GM18907 (cell line): ENCODE measurements around the gene STAT5A.

ENCODE experiments used
- ATAC-seq: cut with Tn5 transposase; IDR thresholded peaks from one replicate; pipeline ENCODE4 v1.9.1; 2021; ENCODE audit warnings: mild to moderate bottlenecking, moderate library complexity; ENCODE audit not compliant: unreplicated experiment

The STAT5A gene

DNA sequence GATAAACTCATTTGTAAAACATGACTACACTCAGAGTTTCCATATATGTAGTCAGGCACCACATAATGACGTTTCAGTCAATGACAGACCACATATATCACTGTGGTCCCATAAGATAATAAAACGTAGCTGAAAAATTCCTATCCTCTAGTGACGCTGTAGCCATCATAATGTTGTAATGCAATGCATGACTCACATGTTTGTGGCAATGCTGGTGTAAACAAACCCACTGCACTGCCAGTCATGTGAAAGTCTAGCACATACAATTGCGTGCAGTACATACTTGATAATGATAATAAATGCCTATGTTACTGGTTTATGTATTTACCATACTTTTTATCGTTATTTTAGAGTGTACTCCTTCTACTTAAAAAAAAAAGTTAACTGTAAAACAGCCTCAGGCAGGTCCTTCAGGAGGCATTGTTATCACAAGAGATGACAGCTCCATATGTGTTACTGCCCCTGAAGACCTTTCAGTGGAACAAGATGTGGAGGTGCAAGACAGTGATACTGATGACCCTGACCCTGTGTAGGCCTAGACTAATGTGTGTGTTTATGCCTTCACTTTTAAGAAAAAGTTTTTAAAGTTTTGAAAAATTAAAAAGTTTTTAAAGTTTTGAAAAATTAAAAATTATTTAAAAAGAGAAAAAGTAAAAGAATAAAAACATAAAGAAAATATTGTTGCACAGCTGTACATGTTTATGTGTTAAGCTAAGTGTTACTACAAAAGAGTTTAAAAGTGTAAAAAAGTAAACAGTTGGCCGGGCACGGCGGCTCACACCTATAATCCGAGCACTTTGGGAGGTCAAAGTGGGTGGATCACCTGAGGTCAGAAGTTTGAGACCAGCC, 21.2 kb upstream of the STAT5A start:
- no peak for ATAC-seq

DNA sequence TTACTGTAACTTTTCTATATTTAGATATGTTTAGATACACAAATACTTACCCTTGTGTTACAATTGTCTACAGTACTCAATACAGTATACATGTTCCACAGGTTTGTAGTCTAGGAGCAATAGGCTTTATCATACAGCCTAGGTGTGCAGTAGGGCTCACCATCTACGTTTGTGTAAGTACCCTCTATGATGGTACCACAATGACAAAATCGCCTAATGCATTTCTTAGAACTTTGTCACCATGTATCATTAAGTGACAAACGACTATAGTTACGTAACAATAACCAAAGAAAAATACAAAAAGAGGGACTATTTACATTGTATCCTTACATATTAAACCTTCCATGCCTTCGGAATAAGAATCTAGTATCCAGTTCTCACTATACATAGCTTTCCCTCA, 20.1 kb upstream of the STAT5A start:
- ATAC-seq: no peak

DNA sequence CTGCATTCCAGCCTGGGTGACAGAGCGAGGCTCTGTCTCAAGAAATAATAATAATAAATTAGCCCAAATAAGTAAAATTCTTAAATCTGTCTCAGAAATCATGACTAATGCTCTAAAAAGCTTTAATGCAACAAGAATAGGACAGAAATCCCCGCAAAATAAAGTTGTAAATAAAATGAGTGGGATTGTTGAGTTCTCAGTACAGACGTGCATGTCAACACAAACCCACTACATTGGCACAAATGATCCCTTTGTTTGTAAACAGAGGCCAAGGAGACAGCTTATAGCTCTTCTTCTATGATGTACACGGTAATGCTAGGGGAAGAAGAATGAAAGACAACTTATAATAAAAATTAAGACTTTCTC, 18.1 kb upstream of the STAT5A start:
- ATAC-seq: no peak

DNA sequence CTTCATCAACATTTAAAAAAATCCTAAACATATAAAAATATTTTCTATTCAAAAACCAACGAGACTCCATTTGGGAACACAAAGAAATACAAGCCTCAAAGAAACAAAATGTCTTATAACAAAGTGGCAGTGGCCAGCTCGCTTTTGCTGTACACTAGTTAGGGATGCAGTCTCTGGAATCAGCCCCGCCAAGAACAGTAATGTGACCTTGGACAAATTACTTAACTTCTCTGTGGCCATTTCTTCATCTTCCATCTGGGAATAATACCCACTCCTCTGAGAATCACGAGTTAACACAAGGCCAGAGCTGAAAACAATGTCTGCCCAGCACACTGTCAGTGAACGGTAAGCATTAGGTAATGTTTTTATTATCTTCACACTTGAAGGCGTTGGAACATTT, 17.7 kb upstream of the STAT5A start:
- ATAC-seq: no peak

DNA sequence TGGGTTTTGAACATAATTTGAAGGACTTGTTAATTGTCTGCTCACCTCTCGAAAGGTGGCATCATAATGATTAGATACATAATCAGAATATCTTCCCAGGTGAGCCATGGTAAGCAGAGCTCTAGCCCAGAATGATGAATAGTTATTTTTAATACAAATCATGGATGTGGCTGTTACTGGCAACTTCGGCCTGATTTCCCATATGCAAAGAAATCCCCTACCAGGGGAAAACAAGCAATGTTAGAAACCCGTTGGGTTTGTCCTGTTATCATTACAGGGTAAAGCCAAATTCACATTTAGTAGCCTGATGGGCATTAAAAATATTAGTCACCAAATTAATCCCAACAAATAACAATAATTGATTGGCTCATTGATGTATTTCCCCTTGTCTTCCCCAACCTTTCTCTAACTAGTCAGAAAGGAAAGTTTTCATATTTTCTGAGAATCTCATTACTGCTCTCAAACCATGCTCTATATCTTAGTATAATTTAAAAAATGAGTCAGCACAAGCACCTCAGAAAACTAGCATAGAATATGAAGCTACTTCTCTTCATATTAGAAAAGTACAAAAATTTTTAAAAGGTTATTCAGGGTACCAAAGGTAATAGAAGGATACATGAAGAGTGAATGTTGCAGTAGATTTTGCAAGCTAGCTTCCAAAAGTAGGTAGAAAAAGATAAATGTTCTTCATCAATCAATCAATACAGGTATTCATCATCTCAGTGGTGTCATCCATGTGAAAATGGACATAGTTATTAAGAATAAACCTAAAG, 17.1 kb upstream of the STAT5A start:
- ATAC-seq: no peak

DNA sequence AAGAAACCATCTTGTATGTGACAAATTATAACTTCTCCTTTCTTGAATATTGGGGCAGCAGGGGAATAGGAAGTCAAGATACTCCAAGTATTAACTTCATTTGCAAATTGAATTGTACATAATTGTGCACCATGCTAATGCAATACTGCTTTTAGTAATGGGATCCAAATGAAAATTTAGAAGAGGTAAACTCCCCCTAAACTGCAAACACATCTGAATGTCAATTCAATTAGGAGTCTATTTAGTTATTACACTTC, 16.6 kb upstream of the STAT5A start:
- ATAC-seq: no peak

DNA sequence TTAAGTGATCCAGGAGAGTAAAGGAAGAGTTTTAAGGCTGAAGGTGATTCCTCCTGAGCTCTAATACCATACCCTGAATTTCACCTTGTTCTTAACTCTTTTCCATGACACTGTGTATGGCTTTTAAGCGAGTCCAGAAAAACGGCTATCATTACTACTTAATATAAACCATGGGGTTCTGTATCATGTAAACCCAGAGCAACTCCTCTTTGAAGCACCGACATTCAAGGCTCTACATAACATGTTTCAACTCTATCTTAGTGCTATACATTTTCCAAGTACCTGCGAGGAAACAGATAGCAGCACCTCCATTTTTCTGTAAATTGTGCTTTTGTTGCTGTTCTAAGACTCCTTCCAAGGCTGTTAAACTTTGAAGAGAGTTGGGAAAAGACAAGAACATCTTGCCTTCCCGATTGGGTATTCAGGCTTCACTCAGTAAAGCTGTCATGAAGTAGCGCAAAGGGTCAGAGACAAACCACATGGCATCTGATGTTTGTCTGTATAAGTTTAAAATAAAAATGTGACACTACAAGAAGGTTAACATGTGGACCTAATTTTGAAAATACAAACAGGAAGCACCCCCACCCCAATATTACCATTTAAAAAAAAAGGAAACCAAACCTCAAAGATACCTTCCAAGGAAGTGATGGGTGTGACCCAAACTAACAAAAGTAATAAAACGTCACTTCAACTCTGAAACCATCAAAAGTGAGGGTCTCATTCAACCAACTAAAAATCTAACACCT, 16.0 kb upstream of the STAT5A start:
- no peak for ATAC-seq

DNA sequence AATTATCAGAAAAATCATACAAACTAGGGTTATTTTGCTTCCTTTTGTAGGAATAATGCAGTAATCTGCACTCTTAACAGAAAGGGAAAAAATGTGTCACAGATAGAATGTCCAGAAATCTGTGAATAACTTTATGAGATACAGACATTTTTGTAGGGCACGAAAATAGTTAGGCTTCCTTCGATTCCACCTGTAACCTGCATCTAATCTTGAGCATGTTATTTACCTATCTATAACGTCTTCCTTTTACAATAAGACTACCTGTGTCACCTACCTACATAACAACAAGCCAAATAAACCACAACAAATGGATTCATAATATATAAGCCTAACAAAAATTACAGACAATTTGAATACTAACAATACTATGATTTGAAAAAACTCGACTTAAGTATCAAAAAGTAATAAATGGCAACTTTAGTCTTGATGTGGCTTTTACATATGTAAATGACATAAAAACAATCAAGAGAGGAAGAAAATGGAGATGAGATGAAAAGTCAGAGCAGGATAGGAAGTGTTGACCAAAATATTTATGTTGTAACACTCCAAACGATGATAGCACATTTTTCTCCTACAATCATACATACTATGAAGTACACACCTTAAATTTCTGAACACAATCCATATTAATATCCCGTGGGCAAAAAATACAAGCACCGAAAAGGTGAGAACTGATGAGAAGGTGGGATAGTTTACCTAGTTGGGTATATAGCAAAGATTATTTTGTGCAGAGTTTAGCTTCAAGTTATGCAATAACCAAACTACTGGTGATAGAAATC, 14.6 kb upstream of the STAT5A start:
- ATAC-seq: no peak

DNA sequence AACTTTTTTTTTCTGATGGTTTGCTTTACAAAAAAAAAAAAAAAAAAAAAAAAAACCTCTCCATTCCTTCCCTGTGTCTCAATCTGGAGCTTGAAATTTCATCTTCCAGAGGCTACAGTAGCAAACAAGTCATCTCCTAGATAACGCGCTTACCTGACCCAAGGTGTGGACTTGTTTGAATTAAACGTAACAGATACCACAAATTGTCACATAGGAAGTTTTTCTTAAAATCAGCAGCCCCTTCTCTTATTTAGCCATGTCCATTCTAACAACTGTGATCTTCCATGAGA, 14.1 kb upstream of the STAT5A start:
- ATAC-seq: no peak

DNA sequence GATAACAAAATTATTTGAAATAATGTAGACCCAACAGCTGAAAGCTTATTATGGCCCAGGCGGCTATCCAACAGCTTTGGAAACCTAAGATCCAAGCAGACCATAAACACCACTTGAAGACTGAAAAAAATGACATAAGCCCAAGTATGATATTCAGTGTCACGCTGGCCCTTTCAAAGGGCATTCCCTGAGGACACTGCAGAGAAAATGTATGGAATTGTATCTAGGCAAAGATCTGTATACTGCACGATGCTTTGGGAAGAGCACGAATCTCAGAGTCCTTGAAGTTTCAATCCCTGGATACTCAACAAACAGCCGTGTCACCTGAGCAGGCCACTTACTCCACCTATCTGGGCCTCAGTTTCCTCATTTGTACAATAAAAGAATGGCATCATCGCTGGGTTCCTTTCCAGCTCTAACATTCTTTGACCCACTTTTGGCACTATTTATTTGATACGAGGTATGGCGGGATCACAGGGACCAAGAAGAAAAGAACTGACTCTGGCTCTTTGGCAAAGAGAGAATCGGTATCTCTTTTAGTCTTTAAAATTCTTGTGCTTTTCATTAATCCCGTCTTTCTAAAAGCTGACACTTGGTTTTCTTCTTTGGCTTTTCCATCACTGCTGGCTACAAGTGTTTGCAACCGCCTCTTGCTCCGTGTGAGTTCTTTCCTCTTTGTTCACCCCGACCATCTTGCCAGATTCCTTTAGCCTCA, 13.3 kb upstream of the STAT5A start:
- no peak for ATAC-seq

DNA sequence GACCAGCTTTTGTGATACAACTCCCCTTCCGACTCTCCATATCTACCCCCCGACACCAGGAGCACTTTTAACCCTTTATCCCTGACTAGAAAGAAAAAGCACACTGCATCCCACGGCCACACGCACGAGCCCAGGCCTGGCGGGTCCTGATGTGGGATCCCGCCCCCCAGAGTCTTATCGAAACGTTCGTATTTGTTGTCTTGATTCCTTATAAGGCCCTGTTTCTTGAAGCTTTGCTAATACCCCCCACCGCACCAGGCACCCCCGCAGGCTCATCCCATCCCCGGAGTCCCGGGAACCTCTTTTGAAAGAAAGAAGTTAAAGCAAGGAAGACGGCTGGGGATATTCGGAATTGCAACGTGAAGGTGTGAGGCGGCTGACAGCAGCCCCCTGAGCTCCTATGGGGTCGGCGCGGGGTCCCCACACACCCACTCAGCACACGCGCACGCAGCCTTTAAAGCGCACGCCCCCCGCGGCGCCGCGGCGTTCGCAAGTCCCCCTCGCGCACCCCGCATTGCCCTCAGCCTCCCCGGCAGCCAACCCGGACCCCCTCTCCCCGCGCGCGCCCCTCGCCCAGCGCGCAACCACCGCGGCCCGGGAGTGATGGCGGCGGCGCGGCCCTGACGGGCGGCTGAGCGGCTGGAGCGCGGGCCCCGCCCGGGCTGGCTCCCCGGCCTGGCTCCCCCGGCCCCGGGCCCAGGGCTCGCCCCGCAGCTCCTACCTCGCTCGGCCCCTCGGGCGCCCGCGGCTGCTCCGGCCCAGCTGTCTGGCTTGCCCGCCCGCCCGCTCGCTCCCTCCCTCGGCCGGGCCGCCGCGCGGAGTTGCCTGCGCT, 12.6 kb upstream of the STAT5A start:
- ATAC-seq: peak; percentile 45

DNA sequence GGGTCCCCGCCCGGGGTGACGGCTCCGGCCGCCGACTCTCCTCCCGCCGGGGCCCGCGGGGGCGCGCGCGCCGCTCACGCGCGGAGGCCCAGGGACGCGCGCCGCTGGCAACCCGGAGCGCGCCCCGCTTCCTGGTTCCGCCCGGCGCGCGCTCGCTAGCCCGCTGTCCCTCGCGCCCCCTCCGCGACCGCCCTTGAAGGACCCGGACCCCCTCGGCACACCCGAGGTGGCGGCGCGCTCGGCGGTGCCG, 12.0 kb upstream of the STAT5A start, which contains the start of gene STAT5B:
STAT5B (minus strand) TSS at position 33 of the 250 bp plus-strand sequence. CDS start 44,264 bp downstream, outside the sequence.
- peak; percentile 62 for ATAC-seq

DNA sequence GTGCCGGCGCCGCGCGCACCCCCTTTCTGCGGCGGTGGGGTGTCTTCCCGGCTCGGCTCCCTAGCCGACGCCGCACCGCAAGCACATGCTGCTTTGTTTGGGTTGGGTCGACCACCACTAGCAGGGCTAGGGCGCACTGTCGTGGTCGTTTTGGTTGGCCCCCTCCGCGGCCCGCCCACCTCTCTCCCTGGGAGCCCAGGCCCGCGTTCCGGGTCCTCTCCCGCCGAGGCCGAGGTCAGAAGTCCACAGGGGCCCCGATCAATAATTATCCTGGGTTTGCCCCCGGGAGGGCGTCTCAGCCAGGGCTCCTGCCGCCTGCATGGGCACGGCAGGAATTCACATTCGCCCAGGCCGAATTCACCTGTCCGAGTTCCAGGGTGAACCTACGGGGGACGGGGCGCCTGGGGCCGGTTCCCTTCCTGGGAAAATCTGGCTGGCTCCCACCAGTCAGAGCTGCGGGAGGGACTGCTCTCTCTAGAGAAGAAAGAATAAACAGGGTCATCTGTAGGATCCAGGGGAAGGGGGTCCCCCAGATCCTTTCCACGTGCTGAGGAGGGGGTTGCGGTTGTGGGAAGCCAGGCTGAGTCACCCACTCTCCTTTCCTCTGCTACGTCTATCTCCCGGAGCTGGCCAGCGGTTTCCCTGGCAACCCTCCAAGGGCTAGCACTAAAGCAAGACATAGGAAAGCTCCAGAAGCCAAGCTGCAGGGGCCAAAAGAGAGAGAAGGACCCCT, 11.5 kb upstream of the STAT5A start:
- ATAC-seq: peak; percentile 32

DNA sequence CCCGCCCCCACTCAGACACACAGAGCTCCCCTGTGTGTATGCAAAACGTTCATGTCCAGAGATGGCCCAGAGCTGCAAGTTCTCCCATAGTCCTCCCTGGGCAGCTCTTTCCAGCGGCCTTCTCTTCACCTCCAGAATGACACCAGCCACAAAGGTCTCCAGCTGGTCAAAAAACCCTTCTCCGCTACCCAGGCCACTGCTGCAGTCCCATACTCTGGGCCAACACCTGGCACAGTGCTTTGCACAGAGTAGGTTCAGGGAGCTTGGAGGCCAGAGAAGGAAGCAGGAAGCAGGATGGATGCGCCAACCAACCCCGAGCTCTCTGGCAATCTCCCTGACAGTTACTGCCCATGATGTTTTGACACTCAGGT, 11.0 kb upstream of the STAT5A start:
- ATAC-seq: no peak

DNA sequence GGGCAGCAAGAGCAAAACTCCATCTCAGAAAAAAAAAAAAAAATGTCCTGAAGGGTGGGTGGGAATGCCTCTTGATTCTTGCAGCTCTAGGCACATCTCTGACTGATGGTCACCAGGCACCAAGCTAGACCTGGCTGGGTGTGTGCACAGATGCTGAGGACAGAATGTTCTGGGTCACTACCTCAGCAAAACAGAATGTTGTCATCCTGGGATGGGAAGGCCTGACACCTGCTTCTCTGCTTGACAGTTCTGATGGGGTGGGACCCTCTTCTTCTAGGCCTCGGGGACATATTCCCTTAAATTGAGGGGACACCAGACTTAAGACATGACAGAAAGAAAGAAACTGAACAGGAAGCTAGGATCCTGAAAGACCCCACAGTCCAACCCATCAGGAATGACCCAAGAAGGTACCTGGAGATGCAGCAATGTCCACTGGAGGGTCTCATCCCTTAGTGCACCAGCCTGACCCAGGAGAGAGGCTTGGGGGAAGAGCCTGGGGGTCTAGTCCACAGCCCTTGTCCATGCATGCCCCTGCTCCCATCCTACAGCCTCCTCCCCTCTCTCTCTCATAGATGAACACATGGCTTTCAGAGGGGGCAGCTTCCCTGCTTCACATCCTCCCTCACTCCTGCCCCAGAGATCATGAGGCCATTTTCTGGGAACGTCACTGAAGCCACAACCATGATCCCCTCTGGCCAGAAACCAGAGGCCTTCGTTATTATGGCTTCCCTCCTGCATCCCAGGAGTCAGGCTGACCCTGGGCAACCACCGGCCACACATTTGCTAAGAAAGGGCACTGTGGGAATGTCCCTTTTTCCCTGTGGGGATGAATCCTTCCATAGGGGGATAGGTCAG, 8.3 kb upstream of the STAT5A start:
- no peak for ATAC-seq

DNA sequence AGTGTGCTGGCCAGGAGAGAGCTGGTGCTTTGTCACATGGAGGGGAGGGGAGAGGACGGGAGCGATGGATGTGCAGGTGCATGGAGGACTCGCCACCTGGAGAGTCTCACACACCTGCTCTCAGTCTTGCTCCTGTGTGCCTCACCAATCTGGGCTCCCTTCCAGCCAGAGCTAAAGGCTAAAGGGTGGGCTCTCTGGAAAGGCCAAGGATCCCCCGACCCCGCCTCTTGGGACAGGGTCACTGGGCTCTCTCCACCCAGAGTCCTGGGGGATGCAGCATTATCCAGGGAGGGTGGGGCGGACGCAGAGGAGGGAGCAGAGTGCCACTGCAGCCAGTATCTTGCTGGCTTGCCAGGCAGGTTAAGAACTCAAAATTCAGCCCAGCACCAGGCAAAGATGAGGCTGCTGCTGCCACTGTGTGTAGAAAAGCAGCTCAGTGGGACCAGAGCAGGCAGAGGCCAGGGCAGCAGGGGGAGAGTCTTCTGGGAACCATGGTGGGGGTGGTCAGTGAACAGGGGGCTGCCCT, 6.7 kb upstream of the STAT5A start:
- ATAC-seq: no peak

DNA sequence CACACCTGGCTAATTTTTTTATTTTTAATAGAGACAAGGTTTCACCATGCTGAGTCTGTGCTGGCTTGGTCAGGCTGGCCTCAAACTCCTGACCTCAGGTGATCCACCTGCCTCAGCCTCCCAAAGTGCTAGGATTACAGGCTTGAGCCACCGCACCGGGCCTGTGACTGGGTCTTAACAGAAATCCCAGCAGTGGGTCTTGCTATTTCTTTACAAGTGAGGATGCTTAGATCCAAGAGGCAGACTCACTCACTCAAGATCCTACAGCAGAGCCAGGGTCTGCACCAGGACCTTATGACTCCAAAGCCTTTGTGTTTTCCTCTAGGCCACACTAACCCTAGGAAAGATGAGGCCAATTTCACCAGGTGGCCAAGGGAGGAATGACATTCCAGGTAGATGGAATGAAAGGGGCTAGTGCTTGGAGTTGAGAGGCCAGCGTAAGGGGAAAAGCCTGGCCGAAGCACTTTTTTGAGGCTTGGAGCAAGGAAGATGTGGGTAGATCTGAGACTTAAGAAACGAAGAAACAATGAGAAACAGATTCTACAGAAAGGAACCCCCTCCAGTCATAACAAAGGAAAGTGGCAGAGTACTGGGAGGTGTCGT, 5.7 kb upstream of the STAT5A start:
- ATAC-seq: no peak
